IPS DF 4.7 (cell line): ENCODE results near the gene MYDGF.

ENCODE experiments used
- DNase-seq: peaks from one replicate; pipeline ENCODE4 v3.0.0-alpha.2; 2013; ENCODE audit warnings: low spot score; ENCODE audit errors: extremely low read depth

Gene MYDGF

GRCh38 chr19:4645718-4646117 lies 24.4 kb downstream of the MYDGF start:
- no peak for DNase-seq

DNA sequence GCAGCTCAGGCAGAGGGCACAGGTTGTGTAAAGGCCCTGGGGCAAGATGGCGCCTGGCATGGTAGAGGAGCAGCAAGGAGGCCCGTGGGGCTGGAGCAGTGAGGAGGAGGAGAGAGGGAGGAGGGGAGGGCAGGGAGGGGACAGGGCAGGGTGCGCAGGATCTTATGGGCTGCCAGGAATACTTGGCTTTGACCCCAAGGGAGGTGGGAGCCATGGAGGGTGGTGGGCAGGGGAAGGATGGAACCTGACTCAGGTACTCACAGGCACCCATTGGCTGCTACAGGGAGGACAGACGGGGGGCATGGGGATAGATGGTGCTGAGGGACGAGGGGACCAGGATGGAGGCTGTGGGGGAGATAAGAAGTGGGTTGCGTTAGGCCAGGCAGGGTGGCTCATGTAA lies 27.5 kb downstream of the MYDGF start:
- no peak for DNase-seq

DNA sequence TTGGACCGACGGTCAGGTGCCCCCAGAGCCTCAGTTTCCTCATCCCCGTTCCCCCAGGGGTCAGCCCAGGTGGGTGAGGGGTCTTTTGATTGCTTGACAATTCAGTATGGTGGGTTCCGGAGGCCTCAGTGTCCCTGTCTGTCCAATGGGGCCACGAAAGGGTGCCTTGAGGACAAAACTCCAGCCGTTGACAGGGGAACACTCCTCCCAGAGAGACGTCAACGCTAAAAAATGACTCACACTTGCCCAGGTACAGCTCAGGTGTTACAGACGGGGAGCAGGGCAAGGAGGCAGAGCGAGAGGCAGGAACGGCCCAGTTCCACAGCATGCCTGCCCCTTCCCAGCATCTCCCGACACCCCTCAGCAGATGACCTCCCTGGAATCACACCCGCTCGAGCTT lies 29.0 kb downstream of the MYDGF start:
- DNase-seq = no peak

DNA sequence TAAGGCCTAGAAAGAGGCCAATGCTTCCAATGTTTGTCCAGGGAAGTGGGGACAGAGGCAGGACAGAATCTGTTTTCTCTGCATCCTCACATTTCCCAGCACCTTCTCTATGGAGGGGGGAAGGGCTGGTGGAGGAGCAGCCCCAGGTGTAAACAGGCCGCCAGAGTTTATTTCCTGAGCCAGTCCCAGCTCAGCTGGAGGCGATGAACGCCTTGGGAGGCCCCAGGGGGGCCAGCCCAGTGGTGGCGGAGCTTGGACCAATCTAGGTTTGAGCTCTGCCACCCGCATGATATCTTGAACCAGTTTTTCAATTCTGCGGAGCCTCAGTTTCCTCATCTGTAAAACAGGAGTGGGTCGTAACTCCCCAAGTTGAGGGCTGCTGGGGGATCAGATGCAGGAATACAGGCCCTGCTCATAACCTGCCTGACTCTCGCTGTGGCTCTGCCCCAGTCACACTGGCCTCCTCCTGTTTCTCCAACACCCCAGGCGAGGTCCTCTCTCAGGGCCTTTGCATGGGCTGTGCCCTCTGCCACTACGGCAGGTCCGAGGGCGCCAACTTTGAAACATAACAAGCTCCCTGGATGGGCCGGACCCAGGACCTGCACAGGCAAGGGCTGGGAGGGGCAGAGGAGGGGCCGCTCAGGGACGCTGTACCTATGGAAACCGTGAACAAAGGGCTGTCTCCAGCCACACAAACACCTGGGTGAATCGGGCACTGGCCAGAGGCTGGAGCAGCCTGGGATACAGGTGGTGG lies 29.7 kb downstream of the MYDGF start:
- DNase-seq = no peak

DNA sequence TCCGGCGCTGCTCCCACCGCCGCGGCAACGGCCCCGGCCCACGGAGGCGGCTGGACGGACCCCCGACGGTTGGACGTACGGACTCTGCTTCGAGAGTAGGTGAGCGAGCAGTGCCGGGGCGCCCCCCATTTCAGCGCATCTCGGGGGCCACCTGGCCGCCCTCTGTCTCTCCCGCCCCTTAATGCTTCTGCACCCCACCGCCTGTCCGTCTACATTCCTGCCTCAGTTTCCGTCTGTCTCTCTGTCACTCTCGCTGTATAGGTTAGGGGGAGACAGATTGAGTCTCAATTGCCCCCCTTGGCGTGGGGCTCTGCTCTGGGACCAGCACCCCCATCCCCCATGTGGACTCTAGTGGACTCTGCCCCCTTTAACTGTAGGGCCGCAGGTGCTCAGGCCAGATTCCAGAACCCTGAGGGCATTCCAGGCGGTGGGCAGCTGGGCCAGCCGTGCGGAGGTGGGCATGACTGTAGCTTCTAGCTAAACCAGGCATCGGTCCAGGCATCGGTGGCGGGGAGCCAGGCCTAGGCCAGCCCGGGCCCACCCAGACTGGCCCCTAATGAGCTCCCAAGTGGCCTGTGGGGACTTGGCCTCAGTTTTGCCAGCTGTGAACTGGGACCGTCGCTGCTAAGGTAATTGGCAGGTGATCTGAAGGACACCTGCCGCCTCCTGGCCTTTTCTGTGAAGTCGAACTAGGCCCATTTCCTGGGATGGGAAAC lies 30.5 kb downstream of the MYDGF start:
- DNase-seq = no peak

DNA sequence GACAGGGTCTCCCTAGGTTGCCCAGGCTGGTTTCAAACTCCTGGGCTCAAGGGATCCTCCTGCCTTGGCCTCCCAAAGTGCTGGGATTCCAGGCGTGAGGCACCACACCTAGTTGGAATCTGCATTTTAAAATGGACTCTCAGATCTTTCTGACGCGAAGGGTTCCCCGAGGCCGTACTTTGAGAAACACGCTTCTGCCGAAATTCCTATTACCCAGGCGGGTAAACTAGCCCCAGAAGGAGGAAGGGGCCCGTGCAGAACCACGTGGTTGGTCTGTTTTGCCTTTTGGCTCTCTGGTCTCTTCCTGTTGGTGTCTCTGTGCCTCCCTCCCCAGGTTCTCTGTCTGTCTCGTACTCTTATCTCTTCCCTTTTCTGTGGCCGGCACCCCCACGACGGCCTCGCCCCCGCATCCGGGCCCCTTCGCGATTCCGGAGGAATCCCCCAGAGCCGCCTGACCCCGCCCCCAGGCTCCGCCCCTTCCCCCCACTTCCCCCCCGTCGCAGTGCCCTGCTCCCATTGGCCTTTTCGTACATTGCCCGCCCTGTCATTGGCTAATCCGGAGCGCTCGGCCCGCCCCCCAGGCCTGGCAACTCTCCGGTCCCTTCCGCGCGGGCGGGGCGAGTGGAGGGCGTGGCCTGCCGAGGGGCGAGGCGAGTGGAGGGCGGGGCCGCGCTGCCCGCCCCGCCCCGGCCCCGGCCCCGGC lies 31.2 kb downstream of the MYDGF start, which contains the start of gene TNFAIP8L1:
TNFAIP8L1 (plus strand) TSS at position 689 of the 703 bp plus-strand sequence. CDS start 12,354 bp downstream, outside the sequence.
- no peak for DNase-seq

- no peak for DNase-seq
These were observed 31.8 kb downstream of the MYDGF start for GRCh38 chr19:4638317-4638716.

DNA sequence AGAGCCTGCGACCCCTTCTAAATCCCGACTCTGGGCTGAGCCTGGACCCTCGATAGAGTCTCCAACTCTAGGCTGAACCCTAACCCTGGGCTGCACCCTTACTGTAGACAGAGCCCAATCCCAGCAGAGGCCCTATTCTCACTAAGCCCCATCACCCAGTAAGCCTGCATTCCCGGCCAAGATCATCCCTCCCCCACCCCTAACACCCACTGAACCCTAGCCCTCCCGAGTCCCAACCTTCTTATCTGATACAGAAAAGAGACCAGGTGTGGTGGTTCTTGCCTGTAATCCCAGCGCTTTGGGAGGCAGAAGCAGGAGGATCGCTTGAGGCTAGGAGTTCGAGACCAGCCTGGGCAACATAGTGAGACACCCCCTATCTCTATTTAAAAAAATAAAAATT lies 33.4 kb downstream of the MYDGF start:
- DNase-seq = no peak

- DNase-seq = no peak
These were observed 33.9 kb downstream of the MYDGF start for GRCh38 chr19:4636151-4636717.

- DNase-seq = no peak
These were observed 34.4 kb downstream of the MYDGF start for GRCh38 chr19:4635754-4636116.

- DNase-seq = no peak
These were observed 36.8 kb downstream of the MYDGF start for GRCh38 chr19:4633140-4633967.

- DNase-seq = no peak
These were observed 45.3 kb downstream of the MYDGF start for GRCh38 chr19:4624733-4625362.

DNA sequence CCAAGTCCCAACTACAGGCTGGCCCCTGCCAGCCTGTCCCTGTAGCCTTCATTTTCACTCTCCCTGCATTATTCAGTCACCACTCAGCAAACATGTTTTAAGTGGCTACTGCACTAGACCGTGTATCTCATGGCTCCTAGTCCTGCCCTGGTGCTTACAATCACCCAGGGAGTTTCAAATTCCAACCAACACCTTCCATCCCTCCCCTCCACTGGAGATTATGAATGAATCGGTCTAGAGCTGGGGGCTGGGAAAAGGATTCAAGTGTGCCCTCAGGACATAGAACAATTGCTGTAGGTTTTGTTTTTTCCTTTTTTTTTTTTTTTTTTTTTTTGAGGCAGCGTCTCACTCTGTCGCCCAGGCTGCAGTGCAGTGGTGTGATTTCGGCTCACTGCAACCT lies 45.8 kb downstream of the MYDGF start:
- no peak for DNase-seq

- DNase-seq = no peak
These were observed 47.3 kb downstream of the MYDGF start for GRCh38 chr19:4622695-4623421.

- DNase-seq = no peak
These were observed 49.5 kb downstream of the MYDGF start for GRCh38 chr19:4620675-4621074.

GRCh38 chr19:4619668-4620294 lies 50.4 kb downstream of the MYDGF start:
- no peak for DNase-seq

DNA sequence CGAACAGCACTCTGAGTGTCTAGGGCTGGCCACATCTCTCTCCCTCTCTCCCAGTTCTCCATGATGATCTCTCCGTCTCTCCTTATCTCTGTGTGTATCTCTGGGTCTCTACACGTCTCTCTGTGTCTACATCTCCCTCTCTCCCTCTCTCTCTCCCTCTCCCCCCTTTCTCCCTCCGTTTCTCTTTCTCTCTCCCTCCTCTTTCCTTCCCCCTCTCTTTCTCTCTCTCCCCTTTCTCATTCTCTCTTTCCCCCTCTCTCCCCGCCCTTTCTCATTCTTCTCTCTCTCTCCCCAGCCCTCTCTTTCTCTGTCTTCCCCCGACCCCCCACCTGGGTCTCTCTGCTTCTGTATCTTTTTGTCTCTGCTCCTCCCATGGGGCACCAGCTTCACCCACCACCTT lies 52.1 kb downstream of the MYDGF start:
- DNase-seq = no peak

DNA sequence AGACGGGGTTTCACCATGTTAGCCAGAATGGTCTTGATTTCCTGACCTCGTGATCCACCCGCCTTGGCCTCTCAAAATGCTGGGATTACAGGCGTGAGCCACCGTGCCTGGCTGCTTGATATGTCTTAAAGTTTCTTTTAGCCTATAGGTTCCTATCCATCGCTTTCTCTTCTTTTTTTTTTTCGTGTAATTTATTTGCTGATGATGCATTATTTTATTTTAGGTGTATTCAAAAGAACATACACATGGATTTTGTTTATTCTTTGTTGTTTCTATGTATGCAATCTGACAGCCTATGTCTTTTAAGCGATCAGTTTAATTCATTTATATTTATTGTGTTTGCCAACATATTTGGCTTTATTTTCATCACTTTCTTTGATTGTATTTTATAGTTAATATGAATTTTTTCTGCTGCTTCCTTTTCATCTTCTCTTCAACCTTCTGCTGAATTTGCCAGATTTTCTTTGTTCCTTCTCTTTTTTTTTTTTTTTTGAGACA lies 56.8 kb downstream of the MYDGF start:
- DNase-seq = no peak

DNA sequence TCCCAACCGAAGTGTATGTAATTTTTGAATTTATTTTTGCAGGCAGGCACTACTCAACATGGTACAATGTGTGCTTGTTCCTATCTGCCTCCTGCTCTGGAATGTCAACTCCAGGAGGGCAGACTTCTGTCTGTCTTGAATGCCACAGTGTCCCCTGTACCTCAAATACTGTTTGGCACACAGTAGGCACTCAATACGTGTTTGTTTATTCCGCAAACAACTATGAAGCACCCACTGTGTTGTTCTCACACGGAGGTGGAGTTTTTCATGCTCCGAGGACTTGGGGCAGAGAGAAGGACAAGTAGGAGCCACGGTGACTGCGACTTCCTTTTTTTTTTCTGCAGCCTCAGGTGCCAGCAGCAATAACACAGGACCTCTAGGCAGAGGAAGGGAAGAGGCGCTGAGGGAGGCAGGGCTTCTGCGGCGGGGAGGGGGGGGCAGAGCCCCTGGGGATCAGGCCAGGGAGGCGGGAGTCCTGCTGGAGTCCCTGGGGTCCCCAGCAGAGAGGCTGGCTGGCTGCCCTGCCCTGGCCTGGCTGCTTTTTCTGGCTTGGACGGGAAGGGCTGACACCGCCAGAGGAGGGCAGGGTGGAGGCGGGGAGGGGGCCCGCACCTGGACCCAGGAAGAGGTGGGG lies 60.1 kb downstream of the MYDGF start:
- DNase-seq = no peak
